ENCODE results near the gene STH. TPM values are rescaled to one million over a fixed set of nuclear protein-coding genes. Genes with fewer than 3 reads are reported as not detected.

Gene STH
- total RNA-seq, 1 donor from 2014 or later, result not detected

GRCh38 chr17:45975640-45976295 is 23.3 kb upstream of the STH start:
- Mint-ChIP-seq H3K36me3 (ENCODE audit: low read depth) (peaks cover 3% of the 10 kb centered on the region), H3K4me1 (ENCODE audit: low read depth) (no peaks in the 10 kb centered on the region), H3K4me3 (ENCODE audit: unreplicated experiment) (no peak overlapping the region), H3K27me3 (ENCODE audit: low read depth) (no peaks in the 10 kb centered on the region), H3K27ac (ENCODE audit: unreplicated experiment) (no peak overlapping the region), H3K9me3 (ENCODE audit: low read depth) (peaks cover 3% of the 10 kb centered on the region)
- TF ChIP-seq CTCF (IDR thresholded peaks at IDR 0.05), result no peak
- peak; percentile 51 for DNase-seq (ENCODE audit: low spot score)

GRCh38 chr17:45976391-45976754 is 22.7 kb upstream of the STH start:
- Mint-ChIP-seq H3K9me3 (ENCODE audit: low read depth) (peaks cover 3% of the 10 kb centered on the region), H3K4me3 (ENCODE audit: unreplicated experiment) (no peak overlapping the region), H3K27ac (ENCODE audit: unreplicated experiment) (no peak overlapping the region), H3K36me3 (ENCODE audit: low read depth) (peaks cover 3% of the 10 kb centered on the region), H3K27me3 (ENCODE audit: low read depth) (no peaks in the 10 kb centered on the region), H3K4me1 (ENCODE audit: low read depth) (no peaks in the 10 kb centered on the region)
- DNase-seq (ENCODE audit: low spot score), result no peak
- no peak for TF ChIP-seq CTCF (IDR thresholded peaks at IDR 0.05)

- no peak for TF ChIP-seq CTCF (IDR thresholded peaks at IDR 0.05)
- H3K4me3 Mint-ChIP-seq (ENCODE audit: unreplicated experiment), result no peak overlapping the region
- H3K9me3 Mint-ChIP-seq (ENCODE audit: low read depth), result peaks cover 3% of the 10 kb centered on the region
- DNase-seq (ENCODE audit: low spot score), result peak; percentile 76
- no peaks in the 10 kb centered on the region for H3K4me1 Mint-ChIP-seq (ENCODE audit: low read depth)
- H3K27me3 Mint-ChIP-seq (ENCODE audit: low read depth), result peaks cover 2% of the 10 kb centered on the region
- H3K36me3 Mint-ChIP-seq (ENCODE audit: low read depth), result peaks cover 3% of the 10 kb centered on the region
- H3K27ac Mint-ChIP-seq (ENCODE audit: unreplicated experiment), result no peak overlapping the region
These were observed 22.1 kb upstream of the STH start for GRCh38 chr17:45976755-45977505.

- DNase-seq (ENCODE audit: low spot score), result no peak
- no peak for TF ChIP-seq CTCF (IDR thresholded peaks at IDR 0.05)
- peaks cover 1% of the 10 kb centered on the region for H3K36me3 Mint-ChIP-seq (ENCODE audit: low read depth)
- peaks cover under 1% of the 10 kb centered on the region for H3K9me3 Mint-ChIP-seq (ENCODE audit: low read depth)
- H3K27me3 Mint-ChIP-seq (ENCODE audit: low read depth), result peaks cover 2% of the 10 kb centered on the region
- no peak overlapping the region for H3K27ac Mint-ChIP-seq (ENCODE audit: unreplicated experiment)
- H3K4me1 Mint-ChIP-seq (ENCODE audit: low read depth), result no peaks in the 10 kb centered on the region
- H3K4me3 Mint-ChIP-seq (ENCODE audit: unreplicated experiment), result no peak overlapping the region
These were observed 21.6 kb upstream of the STH start for GRCh38 chr17:45977506-45977824.

- TF ChIP-seq CTCF (IDR thresholded peaks at IDR 0.05), result no peak
- H3K27me3 Mint-ChIP-seq (ENCODE audit: low read depth), result peaks cover 2% of the 10 kb centered on the region
- no peaks in the 10 kb centered on the region for H3K9me3 Mint-ChIP-seq (ENCODE audit: low read depth)
- no peaks in the 10 kb centered on the region for H3K36me3 Mint-ChIP-seq (ENCODE audit: low read depth)
- DNase-seq (ENCODE audit: low spot score), result peak; percentile 15
- no peak overlapping the region for H3K27ac Mint-ChIP-seq (ENCODE audit: unreplicated experiment)
- no peak overlapping the region for H3K4me3 Mint-ChIP-seq (ENCODE audit: unreplicated experiment)
- H3K4me1 Mint-ChIP-seq (ENCODE audit: low read depth), result no peaks in the 10 kb centered on the region
These were observed 20.9 kb upstream of the STH start for GRCh38 chr17:45977976-45978626.
